Endodermal cell (in vitro differentiated cells): ENCODE results near the gene CIB4. TPM values are rescaled to one million over a fixed set of nuclear protein-coding genes. Genes with fewer than 3 reads are reported as not detected.

Source experiments
- DNase-seq: peaks from one replicate; pipeline ENCODE4 v3.0.0-alpha.2; 2017
- H3K27ac ChIP-seq: 2 replicates; pipeline ENCODE4 v1.5.1; 2013; ENCODE audit warnings: mild to moderate bottlenecking, low read depth, low read length, moderate library complexity
- H3K27me3 ChIP-seq: 2 replicates; pipeline ENCODE4 v1.6.1; 2013; ENCODE audit warnings: mild to moderate bottlenecking, low read length, moderate library complexity; ENCODE audit not compliant: insufficient read depth, control insufficient read depth, poor library complexity, severe bottlenecking
- H3K36me3 ChIP-seq: 2 replicates; pipeline ENCODE4 v1.7.0; 2013; ENCODE audit warnings: mild to moderate bottlenecking, low read length, moderate library complexity; ENCODE audit not compliant: control insufficient read depth, insufficient read depth
- H3K4me1 ChIP-seq: one replicate; pipeline ENCODE4 v1.7.0; 2013; ENCODE audit warnings: low read length; ENCODE audit not compliant: control insufficient read depth, insufficient read depth
- H3K4me3 ChIP-seq: 2 replicates; pipeline ENCODE4 v1.5.1; 2013; ENCODE audit warnings: mild to moderate bottlenecking, low read length, moderate library complexity
- H3K9ac ChIP-seq: 2 replicates; pipeline ENCODE4 v1.6.1; 2013; ENCODE audit warnings: mild to moderate bottlenecking, low read length, moderate library complexity; ENCODE audit not compliant: poor library complexity, severe bottlenecking; ENCODE audit errors: extremely low read depth
- H3K9me3 ChIP-seq: 2 replicates; pipeline ENCODE4 v1.6.1; 2013; ENCODE audit warnings: mild to moderate bottlenecking, low read length, moderate library complexity; ENCODE audit not compliant: control insufficient read depth
- H3K27ac Mint-ChIP-seq: 2 replicates; pipeline ENCODE4 v1.8.0; 2020; ENCODE audit warnings: mixed read lengths
- H3K27me3 Mint-ChIP-seq: 2 replicates; pipeline ENCODE4 v1.8.0; 2021; ENCODE audit warnings: mild to moderate bottlenecking, mixed read lengths; ENCODE audit not compliant: insufficient read depth
- H3K36me3 Mint-ChIP-seq: 2 replicates; pipeline ENCODE4 v1.8.0; 2020; ENCODE audit warnings: low read depth, mixed read lengths
- H3K4me1 Mint-ChIP-seq: 2 replicates; pipeline ENCODE4 v1.8.0; 2020; ENCODE audit warnings: mixed read lengths
- H3K4me3 Mint-ChIP-seq: 2 replicates; pipeline ENCODE4 v1.8.0; 2020; ENCODE audit warnings: mild to moderate bottlenecking, moderate library complexity, mixed read lengths
- H3K9me3 Mint-ChIP-seq: 2 replicates; pipeline ENCODE4 v1.8.0; 2020; ENCODE audit warnings: mild to moderate bottlenecking, mixed read lengths
- WGBS, 2 experiments: methylation state at CpG; one replicate each; pipeline versions ENCODE4 v1.1.5 to v1.1.7; 2013; ENCODE audit warnings: missing lambda C conversion rate in 2 of 2, mixed read lengths in 1 of 2; ENCODE audit not compliant: insufficient coverage in 1 of 2, insufficient read length in 1 of 2; 5-methylcytosine and 5-hydroxymethylcytosine counted together
- total RNA-seq, 2 donors: library from RNA; stranded (reverse); fragmentation: NEBNext Ultra II Directional in 1 of 2; extraction: Animal tissue kit (Norgen Biotek cat#: 25700) in 1 of 2; gene quantifications; 2 replicates in 1 of 2; 3 replicates in 1 of 2; pipeline ENCODE4 v1.2.1, GENCODE V29; 2021
- TF ChIP-seq, protein P1 (sequence below): fragments of 200-600 bp; sonication (generic); conservative IDR thresholded peaks from 2 replicates; pipeline ENCODE4 v1.5.0; 2021; ENCODE audit warnings: antibody characterized with exemption, mild to moderate bottlenecking

Gene CIB4
- total RNA-seq, 2 donors from 2014 or later, result not detected

DNA sequence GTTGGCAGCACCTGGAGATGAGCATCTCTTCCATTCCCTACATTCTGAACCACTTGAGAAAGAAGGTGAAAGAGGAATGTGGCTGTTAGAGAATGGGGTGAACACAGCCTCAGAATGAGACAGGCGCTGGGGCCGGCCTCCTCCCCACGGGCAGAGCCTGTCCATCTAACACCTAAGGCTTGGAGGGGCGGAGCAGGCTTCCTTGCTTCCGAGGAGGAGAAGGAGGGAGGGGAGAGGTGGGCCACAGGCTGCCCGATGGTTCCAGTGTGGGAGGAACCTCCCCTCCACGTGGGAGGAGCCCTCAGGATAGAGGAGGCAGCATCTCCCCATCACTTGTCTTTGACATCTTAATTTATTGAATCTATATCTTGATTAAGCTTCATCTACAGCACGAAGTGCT is 68.6 kb downstream of the CIB4 start:
- peaks cover 2% of the 10 kb centered on the region for H3K4me1 Mint-ChIP-seq
- H3K9ac ChIP-seq, result no peak overlapping the region
- peaks cover 25% of the 10 kb centered on the region for H3K27me3 Mint-ChIP-seq
- H3K27ac Mint-ChIP-seq, result no peak overlapping the region
- no peak overlapping the region for H3K4me3 ChIP-seq
- H3K36me3 Mint-ChIP-seq, result no peaks in the 10 kb centered on the region
- TF ChIP-seq, protein P1, sequence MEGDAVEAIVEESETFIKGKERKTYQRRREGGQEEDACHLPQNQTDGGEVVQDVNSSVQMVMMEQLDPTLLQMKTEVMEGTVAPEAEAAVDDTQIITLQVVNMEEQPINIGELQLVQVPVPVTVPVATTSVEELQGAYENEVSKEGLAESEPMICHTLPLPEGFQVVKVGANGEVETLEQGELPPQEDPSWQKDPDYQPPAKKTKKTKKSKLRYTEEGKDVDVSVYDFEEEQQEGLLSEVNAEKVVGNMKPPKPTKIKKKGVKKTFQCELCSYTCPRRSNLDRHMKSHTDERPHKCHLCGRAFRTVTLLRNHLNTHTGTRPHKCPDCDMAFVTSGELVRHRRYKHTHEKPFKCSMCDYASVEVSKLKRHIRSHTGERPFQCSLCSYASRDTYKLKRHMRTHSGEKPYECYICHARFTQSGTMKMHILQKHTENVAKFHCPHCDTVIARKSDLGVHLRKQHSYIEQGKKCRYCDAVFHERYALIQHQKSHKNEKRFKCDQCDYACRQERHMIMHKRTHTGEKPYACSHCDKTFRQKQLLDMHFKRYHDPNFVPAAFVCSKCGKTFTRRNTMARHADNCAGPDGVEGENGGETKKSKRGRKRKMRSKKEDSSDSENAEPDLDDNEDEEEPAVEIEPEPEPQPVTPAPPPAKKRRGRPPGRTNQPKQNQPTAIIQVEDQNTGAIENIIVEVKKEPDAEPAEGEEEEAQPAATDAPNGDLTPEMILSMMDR, result no peak
- no peaks in the 10 kb centered on the region for H3K9me3 ChIP-seq
- peak; percentile 68 for DNase-seq
- H3K36me3 ChIP-seq, result no peaks in the 10 kb centered on the region
- 56 to 72% methylated on average over 3 to 7 of the region's 8 CpGs for WGBS, 2 experiments
- H3K9me3 Mint-ChIP-seq, result no peaks in the 10 kb centered on the region
- H3K4me1 ChIP-seq, result no peaks in the 10 kb centered on the region
- no peak overlapping the region for H3K27ac ChIP-seq
- H3K4me3 Mint-ChIP-seq, result no peak overlapping the region
- peaks cover 15% of the 10 kb centered on the region for H3K27me3 ChIP-seq

DNA sequence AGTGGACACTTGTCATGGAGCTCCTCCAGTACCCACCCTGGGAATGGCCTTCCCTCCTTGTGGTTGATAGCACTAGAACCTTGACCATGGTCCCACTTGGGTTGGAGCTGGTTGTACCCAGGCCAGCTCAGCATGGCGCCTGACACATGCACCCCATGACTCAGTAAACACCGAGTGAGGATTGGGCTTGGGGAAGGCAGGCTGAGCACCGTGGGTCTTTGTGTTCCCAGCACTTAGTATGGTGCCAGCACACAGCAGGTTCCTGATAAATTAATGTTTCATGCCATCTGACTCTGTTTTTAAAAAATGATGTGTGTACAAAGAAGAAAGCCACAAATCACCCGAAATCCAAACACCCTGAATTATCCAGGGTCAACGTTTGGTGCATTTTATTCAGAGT is 69.8 kb downstream of the CIB4 start:
- Mint-ChIP-seq H3K4me3 (no peak overlapping the region), H3K27me3 (peaks cover 20% of the 10 kb centered on the region), H3K4me1 (peaks cover 2% of the 10 kb centered on the region), H3K9me3 (no peaks in the 10 kb centered on the region), H3K27ac (no peak overlapping the region), H3K36me3 (no peaks in the 10 kb centered on the region)
- Histone ChIP-seq H3K27ac (no peak overlapping the region), H3K36me3 (no peaks in the 10 kb centered on the region), H3K4me1 (no peaks in the 10 kb centered on the region), H3K9ac (no peak overlapping the region), H3K4me3 (no peak overlapping the region), H3K9me3 (no peaks in the 10 kb centered on the region), H3K27me3 (peaks cover 6% of the 10 kb centered on the region)
- WGBS, 2 experiments, result 92 to 93% methylated on average over 5 of the region's 5 CpGs
- TF ChIP-seq, protein P1, result no peak
- DNase-seq, result peak; percentile 14

DNA sequence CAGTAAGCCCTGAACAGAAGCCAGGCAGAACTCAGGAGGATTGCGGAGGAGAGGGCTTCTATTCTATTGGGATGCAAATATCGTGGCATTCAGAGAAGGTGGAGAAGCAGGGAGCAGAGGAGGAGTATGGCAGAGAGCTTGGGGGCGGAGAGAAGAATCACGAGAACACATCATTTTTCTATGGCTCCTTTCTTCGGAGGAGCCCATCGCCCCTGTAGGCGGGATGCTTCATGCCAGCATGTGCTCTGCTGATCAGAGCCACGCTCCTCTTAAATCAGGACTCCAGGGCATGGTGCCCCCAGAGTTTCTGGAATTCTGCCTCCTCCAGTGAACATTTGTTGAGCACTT is 71.1 kb downstream of the CIB4 start:
- no peak overlapping the region for H3K9ac ChIP-seq
- H3K9me3 ChIP-seq, result no peaks in the 10 kb centered on the region
- Mint-ChIP-seq H3K9me3 (no peaks in the 10 kb centered on the region), H3K4me1 (peaks cover 2% of the 10 kb centered on the region), H3K27me3 (peaks cover 19% of the 10 kb centered on the region), H3K4me3 (no peak overlapping the region), H3K27ac (no peak overlapping the region), H3K36me3 (no peaks in the 10 kb centered on the region)
- no peaks in the 10 kb centered on the region for H3K4me1 ChIP-seq
- TF ChIP-seq, protein P1, result no peak
- no peak overlapping the region for H3K4me3 ChIP-seq
- WGBS, 2 experiments, result 59 to 71% methylated on average over 8 of the region's 8 CpGs
- no peaks in the 10 kb centered on the region for H3K36me3 ChIP-seq
- H3K27me3 ChIP-seq, result peaks cover 12% of the 10 kb centered on the region
- no peak overlapping the region for H3K27ac ChIP-seq
- DNase-seq, result no peak
